ENCODE data around the gene TAF5L. TPM values are rescaled to one million over a fixed set of nuclear protein-coding genes. Genes with fewer than 3 reads are reported as not detected.

Gene TAF5L
- total RNA-seq, 2 donors from 2014 or later = 14.1 to 25.0 TPM

DNA sequence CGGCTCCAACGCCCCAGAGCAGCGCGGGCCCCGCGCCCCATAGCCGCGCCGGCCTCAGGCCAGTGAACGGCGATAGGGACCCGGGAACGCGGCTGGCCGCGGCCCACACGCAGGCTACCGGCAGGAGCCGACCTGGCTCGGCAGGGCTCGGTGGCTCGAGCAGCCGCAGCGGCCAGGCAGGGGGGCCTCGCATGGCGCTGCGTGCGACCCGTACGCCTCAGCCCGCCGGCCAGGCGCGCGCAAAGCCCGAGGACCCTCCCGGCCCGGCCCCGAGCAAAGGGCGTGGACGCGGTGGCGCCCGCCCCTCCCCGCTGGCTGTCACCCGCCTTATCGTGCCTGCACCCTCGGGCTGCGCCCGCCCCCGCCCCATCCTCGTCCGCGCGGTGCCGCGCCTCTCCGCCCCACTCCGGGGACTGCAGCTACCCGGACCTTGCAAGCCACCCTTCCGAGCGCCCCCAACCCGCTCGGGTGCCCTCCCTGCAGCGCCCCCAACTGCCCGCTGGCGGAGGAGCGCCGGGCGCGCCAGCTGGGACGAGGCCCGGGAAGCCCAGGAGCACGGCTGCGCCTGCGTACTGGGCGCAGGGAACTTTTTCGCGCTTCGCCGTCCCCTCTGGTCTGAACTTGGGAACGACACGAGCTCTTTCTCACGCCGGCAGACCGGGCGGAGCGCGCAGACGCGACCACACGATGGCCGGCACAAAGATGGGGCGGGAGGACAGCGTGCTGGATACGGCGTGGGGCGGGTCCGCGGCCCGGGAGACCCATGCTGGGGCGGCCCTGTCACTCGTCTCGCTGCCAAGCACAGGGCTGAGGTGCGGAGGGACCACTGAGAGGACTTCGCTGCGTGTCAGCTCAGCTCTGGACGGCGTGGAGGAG is 67.2 kb downstream of the TAF5L start, which contains the start of gene ABCB10:
Gene ABCB10, minus strand, starts transcription at position 248 of the 876 bp plus-strand sequence. Its CDS starts 55 bp downstream, at position 193.
- Mint-ChIP-seq H3K4me3 (peak within 1 kb of the TSS; percentile 87), H3K36me3 (ENCODE audit: low read depth) (peaks cover 10% of the 10 kb centered on the region), H3K27me3 (no peaks in the 10 kb centered on the region), H3K9me3 (no peaks in the 10 kb centered on the region), H3K27ac (peak within 1 kb of the TSS; percentile 54), H3K4me1 (peaks cover 31% of the 10 kb centered on the region)
- peak; percentile 83 for ATAC-seq (replicated peaks)

DNA sequence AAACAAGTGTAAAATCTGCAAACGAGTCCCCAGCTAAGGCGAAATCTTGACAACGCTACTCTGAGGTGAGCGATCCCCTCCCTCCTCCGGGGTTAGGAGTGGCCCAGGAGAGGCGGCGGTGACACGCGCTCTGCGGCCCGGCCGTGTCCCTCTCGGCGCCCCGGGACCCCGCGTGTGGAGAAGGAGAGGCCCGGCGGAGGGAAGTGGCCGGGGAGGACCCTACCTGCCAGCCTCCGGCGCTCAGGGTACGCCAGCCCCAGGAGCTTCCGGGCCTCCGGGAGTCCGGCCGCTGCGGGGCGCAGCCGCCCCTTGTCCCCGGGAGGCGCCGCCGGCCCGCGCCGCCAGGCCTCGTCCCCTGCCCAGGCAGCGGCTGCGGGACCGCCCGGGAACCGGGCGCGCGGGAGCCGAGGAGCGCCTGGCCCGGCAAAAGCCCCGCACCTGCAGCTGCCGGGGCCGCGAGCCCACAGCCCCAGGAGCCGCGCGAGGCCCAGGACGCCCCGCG is 68.0 kb downstream of the TAF5L start:
- Mint-ChIP-seq H3K9me3 (no peaks in the 10 kb centered on the region), H3K4me1 (peaks cover 31% of the 10 kb centered on the region), H3K27me3 (no peaks in the 10 kb centered on the region), H3K4me3 (peak overlapping the region; percentile 74), H3K27ac (peak overlapping the region; percentile 41), H3K36me3 (ENCODE audit: low read depth) (peaks cover 10% of the 10 kb centered on the region)
- peak; percentile 10 for ATAC-seq (replicated peaks)

DNA sequence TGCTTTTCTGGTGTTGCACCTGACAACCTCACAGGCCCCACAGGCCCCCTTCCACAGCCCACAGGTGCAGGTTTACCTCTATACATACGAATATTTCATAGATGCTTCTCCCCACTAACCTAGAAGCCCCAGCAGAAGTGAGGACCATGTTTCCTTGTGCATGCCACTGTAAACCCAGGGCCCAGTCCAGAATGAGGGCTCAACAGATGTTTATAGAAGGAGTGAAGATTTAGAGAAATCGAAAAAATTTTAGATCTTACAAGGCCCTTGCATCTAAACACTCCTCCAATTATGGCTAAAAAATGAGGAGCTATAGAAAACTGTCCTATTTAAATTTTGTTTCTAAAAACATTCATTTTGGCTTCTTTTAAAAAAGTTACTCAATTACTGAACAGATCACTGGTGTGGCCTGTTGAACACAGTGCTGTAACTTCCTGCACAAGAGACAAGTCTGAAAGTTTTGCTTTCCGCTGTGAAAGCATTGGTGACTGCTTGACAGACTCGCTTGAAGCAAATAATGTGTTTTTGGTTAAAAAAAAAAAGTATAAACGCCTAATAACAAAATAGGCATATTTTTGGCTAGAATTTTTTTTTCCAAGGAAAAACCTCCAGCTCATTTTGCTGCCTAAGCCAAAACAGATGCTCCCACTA is 68.6 kb downstream of the TAF5L start:
- peak overlapping the region; percentile 41 for H3K27ac Mint-ChIP-seq
- no peaks in the 10 kb centered on the region for H3K9me3 Mint-ChIP-seq
- H3K4me1 Mint-ChIP-seq = peaks cover 31% of the 10 kb centered on the region
- peak overlapping the region; percentile 74 for H3K4me3 Mint-ChIP-seq
- H3K27me3 Mint-ChIP-seq = no peaks in the 10 kb centered on the region
- H3K36me3 Mint-ChIP-seq (ENCODE audit: low read depth) = peaks cover 10% of the 10 kb centered on the region
- ATAC-seq (replicated peaks) = no peak

DNA sequence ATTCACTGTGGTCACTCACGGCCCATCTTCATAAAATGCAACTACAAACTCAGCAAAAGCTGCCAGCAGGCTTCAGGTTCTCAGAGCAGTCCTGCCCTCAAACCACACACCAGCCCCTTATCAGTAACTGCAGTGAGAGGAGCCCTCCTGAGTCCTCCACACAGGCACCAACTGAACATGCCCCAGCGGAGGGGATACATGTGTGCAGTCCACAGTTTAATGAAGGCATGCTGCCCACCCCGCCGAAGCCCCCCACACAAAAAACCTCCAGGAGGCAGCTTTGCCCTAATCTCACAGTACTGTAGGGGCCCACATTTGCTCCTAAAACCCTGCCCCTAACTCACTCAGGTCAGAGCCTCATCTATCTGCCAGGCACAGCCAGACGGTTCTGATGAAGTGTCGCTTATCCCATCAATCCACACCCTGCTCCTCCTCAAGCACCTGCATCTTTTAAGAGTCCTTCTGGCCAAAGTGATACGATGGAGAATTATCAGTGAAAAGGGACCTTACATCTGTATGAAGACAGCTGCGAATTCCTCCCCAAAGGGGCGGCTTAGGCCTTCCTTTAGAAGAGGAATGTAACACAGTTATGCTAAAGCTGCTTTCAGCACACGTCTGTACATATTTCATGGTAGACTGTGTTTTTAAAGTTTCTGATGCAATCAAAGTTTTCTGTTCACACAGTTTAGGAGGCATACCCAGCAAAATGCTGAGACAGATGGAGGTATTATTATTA is 70.9 kb downstream of the TAF5L start:
- peak overlapping the region; percentile 57 for H3K27ac Mint-ChIP-seq
- no peaks in the 10 kb centered on the region for H3K27me3 Mint-ChIP-seq
- ATAC-seq (replicated peaks) = no peak
- peaks cover 37% of the 10 kb centered on the region for H3K4me1 Mint-ChIP-seq
- no peaks in the 10 kb centered on the region for H3K9me3 Mint-ChIP-seq
- peak overlapping the region; percentile 29 for H3K4me3 Mint-ChIP-seq
- peaks cover 10% of the 10 kb centered on the region for H3K36me3 Mint-ChIP-seq (ENCODE audit: low read depth)

DNA sequence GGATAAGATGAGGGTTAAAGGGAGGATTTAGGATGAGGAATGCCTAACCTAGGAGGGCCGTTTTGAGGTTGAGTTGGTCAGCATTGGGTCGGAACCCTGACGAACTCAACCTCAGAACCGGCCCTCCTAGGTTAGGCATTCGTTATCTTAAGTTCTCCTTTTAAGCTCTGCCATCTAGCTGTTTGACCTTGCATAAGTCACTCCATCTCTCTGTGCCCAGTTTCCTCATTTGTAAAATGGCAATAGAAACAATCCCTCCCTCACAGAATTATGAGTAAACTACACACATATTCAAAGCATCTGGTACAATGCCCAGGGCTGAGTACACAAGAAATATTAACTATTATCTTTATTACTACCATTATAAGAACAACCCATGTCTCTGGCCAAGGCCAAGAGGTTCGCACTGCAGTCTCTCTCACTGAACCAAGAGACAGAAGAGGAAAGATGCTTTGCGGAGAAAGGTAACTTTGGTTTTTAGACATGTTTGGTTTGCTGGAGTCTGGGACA is 72.2 kb downstream of the TAF5L start:
- Mint-ChIP-seq H3K4me1 (peaks cover 27% of the 10 kb centered on the region), H3K36me3 (ENCODE audit: low read depth) (peaks cover 15% of the 10 kb centered on the region), H3K9me3 (no peaks in the 10 kb centered on the region), H3K27me3 (no peaks in the 10 kb centered on the region), H3K27ac (peak overlapping the region; percentile 49), H3K4me3 (no peak overlapping the region)
- no peak for ATAC-seq (replicated peaks)

DNA sequence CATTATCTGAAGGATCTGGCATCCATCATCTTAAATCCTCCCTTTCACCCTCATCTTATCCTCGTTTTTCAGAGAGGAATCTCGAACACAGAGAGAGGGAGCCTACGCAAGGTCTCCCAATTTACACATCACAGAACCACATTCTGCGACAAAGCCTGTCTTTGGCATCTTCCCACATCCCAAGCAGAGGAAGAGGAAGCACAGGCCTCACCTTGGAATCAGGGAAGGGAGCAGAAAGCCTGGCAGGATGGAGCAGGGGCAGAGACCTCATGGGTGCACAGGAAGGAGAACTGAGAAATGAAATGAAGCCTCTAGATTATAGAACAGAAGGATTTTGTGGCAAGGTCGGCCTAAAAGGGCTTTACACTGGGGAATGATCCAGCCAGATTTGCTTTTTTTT is 73.2 kb downstream of the TAF5L start:
- Mint-ChIP-seq H3K9me3 (no peaks in the 10 kb centered on the region), H3K4me1 (peaks cover 27% of the 10 kb centered on the region), H3K36me3 (ENCODE audit: low read depth) (peaks cover 22% of the 10 kb centered on the region), H3K27me3 (no peaks in the 10 kb centered on the region), H3K4me3 (no peak overlapping the region), H3K27ac (peak overlapping the region; percentile 49)
- ATAC-seq (replicated peaks) = no peak

DNA sequence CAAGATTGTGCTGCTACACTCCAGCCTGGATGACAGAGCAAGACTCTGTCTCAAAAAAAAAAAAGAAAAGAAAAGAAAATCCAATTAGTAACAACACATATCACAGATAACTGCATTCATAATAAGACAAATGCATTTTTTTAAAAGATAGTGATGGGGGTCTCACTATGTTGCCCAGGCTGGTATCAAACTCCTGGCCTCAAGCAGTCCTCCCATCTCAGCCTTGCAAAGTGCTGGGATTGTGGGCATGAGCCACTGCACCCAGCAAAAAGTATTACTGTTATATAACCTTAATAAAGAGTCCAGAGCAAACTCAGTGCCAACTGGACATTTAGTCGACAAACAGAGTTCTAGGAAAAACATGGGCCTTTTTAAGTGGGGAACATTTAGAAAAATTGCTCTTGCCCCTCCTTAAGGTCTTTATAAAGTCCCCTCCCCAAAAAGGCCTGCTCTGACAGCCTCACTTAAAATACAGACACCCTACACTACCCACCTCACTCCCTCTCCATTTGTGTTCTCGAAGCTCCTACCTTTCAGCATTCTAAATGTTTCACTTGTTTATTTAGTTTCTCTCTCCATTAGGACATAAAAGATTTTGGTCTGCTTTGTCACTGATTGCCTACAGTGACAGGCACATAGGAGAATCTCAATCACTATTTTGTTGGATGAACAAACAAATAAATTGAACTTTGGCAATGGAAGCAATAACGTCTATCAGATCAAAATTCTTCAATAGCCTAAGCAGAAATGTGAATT is 74.9 kb downstream of the TAF5L start:
- no peaks in the 10 kb centered on the region for H3K27me3 Mint-ChIP-seq
- peaks cover 16% of the 10 kb centered on the region for H3K4me1 Mint-ChIP-seq
- H3K36me3 Mint-ChIP-seq (ENCODE audit: low read depth) = peaks cover 24% of the 10 kb centered on the region
- H3K27ac Mint-ChIP-seq = peak overlapping the region; percentile 42
- no peaks in the 10 kb centered on the region for H3K9me3 Mint-ChIP-seq
- no peak for ATAC-seq (replicated peaks)
- H3K4me3 Mint-ChIP-seq = no peak overlapping the region

DNA sequence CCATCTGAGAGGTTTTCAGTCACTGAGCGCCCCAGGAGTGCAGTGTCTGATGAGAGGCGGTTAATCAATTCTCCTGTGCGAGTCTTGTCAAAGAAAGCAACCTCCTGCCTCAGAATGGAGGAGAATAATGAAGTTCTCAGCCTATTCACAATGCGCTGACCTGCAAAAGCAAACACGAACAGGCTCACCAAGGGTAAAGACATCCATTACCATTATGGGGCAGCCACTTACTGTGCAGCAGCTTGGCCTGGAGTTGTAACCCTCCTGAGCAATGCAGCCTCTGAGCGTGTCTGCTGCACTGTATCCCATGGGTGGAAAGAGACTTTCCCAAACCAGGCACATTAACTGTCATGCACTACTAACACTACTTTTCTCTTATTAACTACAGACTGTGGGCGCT is 78.4 kb downstream of the TAF5L start:
- H3K27ac Mint-ChIP-seq = no peak overlapping the region
- peaks cover 12% of the 10 kb centered on the region for H3K4me1 Mint-ChIP-seq
- no peak overlapping the region for H3K4me3 Mint-ChIP-seq
- no peaks in the 10 kb centered on the region for H3K27me3 Mint-ChIP-seq
- no peaks in the 10 kb centered on the region for H3K9me3 Mint-ChIP-seq
- peaks cover 57% of the 10 kb centered on the region for H3K36me3 Mint-ChIP-seq (ENCODE audit: low read depth)
- no peak for ATAC-seq (replicated peaks)

DNA sequence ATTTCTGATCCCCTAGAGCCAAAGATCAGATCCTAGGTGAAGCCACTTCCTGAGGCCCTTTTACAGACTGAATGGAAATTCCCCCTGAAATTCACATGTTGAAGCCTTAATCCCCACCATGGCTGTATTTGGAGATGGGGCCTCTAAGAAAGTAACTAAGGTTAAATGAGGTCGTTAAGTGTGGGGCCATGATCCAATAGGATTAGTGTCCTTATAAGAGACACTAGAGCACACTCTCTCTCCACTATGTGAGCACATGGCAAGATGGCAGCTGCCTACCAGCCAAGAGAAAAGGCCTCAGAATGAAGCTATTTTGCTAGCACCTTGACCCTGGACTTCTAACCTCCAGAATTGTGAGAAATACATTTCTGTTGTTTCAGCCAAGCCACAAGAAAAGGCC is 81.3 kb downstream of the TAF5L start:
- peaks cover 83% of the 10 kb centered on the region for H3K36me3 Mint-ChIP-seq (ENCODE audit: low read depth)
- peak overlapping the region; percentile 51 for H3K27ac Mint-ChIP-seq

More for the DNA sequence above, 81.3 kb downstream of the TAF5L start:
- H3K4me1 Mint-ChIP-seq = peaks cover 13% of the 10 kb centered on the region
- no peak overlapping the region for H3K4me3 Mint-ChIP-seq
- H3K27me3 Mint-ChIP-seq = no peaks in the 10 kb centered on the region
- no peaks in the 10 kb centered on the region for H3K9me3 Mint-ChIP-seq
- peak; percentile 7 for ATAC-seq (replicated peaks)

Other genes starting within 250 kb of the TAF5L start
- gene ACTA1, start 192.0 kb downstream of the TAF5L start, total RNA-seq = not detected
- 10 to 100 TPM; 42.1 to 52.1 TPM for gene NUP133, start 117.8 kb downstream of the TAF5L start, total RNA-seq
- 10 to 100 TPM; 26.4 to 31.6 TPM for gene ABCB10, start 67.4 kb downstream of the TAF5L start, total RNA-seq
- gene URB2, start 125 bp upstream of the TAF5L start, total RNA-seq = 10 to 100 TPM in 1 of 2 donors, 1 to 10 TPM in 1; 8.6 to 19.6 TPM